HG03039 (cell line): ENCODE measurements around the gene RBBP8NL.
"Not testable (repeated sequence)": the region's sequence is repeated elsewhere in the genome, so short reads cannot be mapped to it uniquely, and the experiment has no call there.

Experiments
- ATAC-seq: cut with Tn5 transposase; IDR thresholded peaks from one replicate; pipeline ENCODE4 v1.9.1; 2021; ENCODE audit warnings: mild to moderate bottlenecking, moderate library complexity; ENCODE audit not compliant: unreplicated experiment

Gene RBBP8NL

DNA sequence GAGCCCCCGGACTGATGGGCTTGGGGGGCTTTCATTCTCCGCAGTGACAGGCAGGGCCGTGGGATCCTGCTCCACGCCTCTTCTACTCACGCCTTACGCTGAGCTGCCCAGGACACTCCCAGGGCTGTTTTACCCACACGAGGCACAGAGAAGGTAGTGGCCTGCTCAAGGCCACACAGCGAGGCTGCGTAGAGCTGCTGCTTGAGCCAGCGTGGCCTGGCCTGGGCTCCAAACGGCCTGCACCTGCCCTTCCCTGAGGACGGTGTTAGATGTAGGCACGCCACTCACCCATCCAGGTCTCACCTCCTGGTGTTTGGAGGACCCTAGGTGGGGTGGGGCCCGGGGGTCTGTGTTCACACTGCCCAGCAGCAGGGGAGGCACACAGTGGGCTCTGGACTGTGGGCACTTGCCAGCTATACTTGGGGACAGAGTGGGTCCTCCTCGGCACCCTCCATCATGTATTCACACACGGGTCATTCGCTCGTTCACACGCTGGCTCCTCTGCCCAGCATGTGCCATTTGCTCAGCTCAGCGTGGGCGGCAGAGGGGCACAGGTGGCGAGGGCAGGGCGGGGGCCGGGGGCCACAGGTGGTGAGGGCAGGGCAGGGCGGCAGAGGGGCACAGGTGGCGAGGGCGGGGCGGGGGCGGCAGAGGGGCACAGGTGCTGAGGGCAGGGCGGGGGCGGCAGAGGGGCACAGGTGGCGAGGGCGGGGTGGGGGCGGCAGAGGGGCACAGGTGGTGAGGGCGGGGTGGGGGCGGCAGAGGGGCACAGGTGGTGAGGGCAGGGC, 18.4 kb upstream of the RBBP8NL start:
- no peak for ATAC-seq

DNA sequence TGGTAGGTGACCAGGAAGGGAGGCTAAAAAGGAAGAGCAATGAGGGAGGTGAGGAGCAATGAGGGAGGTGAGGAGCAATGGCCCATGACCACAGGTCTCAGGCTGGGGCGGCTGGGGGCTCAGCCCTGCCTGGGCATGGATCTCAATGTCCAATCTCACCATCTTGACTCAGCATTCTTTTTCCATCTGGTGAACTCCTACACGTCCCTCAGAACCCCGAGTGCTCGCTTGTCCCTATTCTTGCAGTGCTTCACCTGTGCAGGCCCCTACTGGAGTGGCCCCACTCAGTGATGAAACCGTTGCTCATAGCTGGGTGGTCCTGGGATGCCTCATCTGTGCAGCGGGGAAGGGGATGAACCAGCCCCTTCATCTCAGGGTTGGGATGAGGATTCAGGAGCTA, 16.9 kb upstream of the RBBP8NL start:
- no peak for ATAC-seq

DNA sequence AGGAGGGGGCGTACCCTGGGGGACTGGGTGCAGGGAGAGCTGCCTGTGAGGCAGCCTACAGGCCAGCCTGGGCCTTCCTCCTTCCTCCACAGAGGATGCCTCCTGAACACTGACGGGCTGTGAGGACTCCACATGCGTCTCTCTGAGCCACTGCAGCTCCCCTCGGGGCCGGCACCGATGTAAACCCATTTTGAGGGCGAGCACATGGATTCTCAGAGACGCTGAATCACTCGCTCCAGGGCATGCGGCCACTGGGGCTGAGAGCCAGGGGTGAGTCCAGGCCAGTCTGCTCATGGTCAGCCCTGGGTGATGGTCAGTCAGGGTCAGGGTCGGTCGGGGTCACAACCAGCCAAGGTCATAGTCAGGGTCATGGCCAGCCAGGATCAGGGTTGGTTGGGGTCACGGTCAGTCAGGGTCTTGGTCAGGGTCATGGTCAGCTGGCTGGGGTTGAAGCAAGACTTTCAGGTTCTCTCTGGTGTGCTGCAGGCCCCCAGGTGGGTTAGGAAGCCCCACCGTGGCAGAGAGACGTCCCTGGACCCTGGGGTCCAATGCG, 14.7 kb upstream of the RBBP8NL start:
- no peak for ATAC-seq

DNA sequence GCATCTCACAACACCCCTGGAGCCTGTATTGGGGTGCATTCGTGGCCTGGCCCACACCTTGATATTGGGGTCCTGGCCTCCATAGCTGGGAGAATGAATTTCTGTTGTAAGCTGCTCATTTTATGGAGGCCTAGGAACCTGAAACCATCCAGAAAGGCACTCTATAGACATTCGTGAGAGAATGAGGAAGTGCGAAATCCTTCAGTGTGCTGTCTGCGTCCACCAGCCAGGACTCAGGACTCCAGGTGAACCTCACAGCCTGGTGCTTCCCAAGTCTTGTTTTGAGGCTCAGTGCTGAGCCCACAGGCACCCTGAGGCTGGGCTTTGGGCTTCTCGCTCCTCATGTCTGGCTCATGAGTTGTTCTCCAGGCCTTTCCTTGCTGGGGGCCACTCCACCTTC, 11.9 kb upstream of the RBBP8NL start:
- no peak for ATAC-seq

DNA sequence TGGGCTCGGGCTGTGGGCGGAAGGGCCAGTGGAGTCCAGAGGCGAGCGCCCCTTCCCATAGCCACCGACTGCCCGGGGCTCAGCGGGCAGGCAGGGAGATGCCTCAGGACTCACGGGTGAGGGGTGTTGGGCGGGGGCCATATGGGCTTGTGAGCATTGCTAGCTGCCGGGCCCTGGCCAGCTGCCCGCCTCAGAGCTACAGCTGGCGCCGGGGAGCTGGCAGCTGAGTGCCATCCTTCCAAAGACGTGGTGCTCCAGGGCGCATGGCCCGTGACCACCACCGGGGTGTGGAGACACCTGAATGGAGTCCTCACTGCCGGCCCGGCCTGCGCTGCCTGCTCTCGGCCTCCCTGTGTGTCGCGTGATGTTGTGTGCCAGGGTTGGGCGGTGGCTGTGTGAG, 10.6 kb upstream of the RBBP8NL start:
- ATAC-seq: no peak

DNA sequence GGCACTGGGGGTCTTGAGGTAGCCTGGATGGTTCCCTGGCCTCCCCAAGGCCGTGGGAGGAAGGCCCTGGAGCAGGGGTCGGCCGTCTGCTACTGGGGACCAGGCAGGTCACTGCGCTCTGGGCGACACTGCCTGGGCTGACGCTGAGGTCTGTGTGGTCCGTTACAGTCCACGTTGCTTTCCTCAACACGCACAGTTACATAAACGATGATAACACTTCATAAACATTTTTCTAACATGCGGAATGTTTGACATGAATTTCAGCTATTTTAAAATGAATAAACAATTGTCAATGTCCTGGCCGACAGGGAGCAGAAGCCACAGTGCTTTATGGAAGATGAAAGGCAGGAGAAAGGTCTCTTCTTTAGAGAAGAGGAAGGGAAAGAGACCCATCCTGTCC, 10.2 kb upstream of the RBBP8NL start:
- ATAC-seq: no peak

DNA sequence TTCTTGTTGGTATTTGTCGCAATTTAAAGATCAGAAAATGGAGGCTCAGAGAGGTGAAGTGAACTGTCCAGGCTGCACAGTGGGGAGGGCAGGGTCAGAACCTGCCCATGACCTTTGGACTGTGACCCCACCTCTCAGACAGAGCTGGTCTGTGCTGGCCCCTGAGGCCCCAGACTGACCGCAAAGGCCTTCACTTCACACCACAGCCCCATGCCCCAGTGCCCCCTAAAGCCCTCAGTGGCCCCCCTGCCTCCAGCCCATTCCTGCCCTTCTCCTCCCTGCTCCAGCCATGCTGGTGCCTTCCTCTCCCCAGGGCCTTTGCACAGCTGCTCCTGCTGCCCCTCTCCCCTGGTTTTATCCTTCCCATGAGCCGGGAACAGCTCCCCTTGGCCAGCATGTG, 9.4 kb upstream of the RBBP8NL start:
- ATAC-seq: no peak

DNA sequence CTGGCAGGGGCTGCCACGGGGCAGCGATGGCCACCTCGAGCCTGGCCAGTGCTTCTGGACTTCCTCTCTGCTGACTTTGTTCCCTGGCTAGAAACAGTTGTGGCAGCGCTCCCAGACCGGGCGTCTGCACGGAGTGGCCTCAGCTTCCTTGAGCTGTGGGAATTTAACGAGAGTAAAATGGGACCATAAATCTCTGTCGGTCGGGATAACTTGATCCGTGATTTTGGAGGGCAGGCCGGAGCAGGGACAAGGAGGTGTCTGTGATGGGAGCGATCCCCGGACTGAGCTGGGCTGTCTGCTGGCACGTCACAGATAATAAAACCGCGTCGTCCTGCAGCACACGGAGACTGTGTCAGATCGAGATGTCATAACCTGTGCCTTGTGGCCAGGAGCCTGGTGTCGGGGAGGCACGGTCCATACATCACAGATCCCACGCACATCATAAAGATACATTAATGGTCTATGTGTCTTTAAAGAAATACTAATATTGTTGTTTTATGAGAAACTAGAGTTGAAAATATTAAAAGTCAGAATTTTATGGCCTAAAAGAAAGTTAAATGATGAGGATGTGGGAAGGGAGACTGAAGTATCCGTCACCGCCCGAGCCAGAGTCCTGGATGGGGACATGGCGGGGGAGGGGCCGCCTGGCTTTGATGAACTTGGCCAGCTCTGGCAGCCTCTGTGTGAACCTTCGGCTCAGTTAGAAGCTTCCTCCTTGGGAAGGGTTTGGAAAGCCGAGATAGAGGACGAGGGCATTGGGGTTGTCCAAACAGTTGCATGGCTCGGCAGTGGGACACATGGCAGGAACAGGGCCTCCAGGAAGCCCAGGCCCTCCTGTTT, 6.5 kb upstream of the RBBP8NL start:
- no peak for ATAC-seq

DNA sequence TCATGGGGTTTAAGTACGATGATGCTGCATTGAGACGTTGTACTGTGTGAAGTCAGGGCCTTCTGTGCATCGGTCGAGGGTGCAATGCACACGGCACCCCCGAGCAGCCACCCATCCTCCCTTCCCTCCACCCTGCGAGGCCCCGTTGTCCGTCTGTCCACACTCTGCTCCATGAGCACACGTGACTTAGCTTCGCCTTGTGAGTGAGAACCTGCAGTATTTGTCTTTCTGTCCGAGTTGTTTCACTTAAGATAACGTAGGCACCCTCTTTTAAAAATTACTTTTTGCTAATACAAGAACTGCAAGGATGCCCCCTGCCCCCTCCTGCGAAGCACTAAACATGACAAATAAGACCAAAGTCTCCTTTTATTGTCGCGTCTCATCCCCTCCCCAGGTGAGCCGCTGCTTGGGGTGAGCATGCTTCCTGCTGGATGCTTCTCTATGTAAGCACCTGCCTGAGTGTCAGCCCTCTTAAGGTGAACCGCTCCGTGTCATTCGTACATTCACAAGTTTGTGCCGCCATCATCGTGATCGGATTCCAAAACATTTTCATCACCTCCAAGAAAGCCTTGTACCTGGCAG, 3.6 kb upstream of the RBBP8NL start:
- ATAC-seq: no peak

DNA sequence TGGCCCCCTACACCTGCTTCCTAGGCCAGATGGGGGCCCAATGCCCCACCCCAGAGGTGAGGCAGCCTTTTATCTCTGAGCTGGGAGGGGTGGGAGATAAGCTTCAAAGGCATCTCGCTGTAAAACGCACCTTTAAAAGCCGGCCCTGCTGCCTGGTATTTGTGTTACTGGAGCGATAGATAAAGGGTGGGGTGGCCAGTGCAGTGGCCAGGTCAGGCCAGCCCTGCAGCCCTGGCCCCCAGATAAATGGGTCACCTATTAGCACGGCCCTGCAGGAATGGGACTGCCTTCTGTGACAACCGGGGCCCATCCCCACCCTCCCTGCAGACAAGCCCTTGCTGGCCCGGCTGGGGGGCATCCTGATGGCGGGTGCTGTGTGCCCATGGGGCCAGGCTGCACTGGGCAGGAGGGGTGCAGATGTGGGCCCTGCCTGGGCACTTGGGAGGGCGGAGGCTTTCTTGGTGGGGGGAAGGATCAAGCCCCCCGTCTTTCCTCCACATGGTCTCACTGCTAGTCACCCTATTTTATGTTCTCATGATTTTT, 3.0 kb upstream of the RBBP8NL start:
- ATAC-seq: no peak

DNA sequence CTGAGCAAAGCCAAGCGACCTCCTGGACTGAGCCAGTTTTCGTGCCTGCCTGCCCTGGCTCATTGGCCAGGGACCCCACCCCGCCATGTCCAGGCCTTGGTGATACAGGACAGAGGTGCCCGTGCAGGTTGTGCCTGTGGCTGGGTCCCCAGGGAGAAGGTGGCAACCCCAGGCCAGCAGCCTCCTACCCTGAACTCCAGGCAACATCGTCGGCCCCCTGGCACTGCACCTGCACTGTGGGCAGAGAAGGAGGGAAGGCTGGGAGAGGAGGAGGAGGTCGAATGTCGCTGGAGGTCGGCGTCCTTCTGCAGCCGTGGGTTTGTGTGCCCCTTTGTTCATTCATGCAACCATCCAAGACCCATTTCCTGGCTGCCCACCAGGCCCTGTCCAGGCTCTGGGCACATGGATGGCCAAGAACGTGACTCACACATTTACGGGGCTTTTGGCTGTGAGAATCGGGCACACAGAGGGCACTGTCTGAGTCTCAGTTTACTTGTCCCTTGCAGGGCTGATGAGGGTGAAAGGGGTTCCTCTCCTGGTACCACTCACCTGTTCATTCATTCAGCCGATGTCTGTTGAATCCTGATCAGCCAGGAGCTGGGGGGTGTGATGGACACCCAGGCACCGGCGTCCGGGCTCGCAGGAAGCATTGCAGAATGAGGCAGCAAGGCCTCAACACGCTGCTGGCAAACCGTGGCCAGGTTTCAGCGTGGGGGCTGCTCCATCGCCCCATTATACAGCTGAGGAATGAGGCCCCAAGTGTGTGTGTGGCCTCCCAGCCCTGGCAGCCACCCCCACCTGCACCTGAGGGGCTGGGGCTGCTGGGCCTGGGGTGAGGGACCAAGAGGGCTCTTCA, 2.3 kb upstream of the RBBP8NL start:
- no peak for ATAC-seq

DNA sequence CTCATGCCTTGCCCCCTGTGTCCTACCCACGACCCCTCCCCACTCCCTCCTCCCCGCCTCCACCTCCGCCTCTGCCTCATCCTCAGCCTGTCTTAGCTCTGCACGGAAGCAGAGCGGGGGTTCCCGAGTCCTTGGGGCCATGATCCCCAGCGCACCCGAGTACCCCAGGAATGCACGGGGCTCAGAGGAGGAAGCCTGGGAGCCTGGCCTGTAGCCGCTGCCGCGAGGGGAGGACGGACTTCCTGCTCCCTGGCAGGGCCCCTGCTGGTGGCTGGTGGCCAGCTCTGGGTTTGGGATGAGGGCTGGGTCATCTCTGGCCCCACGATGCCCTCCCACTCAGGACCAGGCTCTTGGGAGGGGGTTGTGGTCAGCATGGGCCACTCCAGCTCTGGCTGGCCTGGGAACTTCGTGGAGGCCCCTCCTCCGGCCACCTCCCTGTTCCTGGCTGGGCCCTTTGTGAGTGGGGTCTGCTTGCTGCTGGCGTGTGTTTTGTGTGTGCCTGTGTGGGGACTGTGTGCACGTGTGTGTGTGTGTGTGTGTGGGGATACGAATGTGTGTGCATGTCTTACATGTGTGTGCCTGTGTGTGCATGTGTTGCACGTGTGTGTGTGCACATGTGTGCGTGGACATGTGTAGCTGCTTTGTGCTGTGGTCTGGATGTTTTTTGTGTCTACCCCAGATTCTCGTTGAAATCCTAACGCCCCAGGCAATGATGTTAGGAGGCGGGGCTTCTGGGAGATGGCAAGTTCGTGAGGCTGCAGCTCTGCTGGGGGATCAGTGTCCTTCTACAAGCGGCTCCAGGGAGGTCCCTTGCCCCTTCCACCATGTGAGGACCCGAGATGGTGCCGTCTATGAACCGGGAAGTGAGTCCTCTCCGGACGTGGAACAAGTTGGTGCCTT, 1.3 kb upstream of the RBBP8NL start:
- ATAC-seq: no peak

DNA sequence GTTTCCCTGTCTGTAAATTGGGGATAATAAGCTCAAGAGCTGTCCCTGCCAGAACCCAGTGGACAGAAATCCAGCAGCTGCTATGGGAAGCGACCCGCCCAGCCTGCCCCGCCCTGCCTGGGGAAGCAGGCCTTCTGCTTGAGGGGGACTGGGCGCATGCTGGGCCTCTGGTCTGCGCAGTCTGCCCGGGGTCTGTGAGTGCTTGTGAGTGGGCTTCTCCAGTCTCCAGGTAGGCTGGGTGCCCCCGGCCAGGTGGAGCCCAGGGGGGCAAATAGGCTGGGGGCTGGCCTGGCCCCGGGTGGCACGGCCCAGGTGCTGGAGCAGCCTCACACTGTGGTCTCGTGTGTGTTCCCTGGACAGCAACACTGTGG, 648 bp upstream of the RBBP8NL start:
- no peak for ATAC-seq

DNA sequence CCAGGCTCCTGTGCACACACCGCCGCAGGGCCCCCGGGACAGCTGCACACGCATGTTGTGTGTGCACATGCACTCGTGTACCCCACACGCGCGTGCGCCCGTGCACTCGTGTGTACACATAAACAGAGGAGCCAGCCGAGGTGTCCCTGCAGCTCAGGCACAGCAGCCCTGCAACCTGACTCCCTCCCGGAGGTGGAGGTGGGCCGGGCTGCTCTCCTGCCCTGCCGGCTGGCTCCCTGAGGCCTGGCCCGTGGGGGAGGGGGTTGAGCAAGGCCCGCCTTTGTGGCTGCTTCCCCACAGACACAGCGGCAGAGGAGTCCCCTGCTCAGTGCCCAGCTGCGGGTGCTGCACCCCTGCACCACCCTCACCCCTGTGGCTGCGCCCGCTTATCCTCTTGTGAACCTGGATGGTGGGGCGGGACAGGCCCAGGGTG, 624 bp downstream of the RBBP8NL start:
- ATAC-seq: no peak

DNA sequence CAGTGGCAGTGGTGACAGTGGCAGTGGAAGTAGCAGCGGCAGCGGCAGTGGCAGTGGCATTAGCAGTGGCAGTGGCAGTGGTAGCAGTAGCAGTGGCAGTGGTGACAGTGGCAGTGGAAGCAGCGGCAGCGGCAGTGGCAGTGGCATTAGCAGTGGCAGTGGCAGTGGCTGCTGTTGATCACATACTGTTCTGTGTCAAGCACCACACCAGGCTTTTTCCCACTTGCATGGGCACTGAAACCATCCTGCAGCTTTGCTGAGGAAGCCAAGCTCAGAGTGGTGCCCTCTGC, 1.3 kb downstream of the RBBP8NL start:
- not testable (repeated sequence) for ATAC-seq

DNA sequence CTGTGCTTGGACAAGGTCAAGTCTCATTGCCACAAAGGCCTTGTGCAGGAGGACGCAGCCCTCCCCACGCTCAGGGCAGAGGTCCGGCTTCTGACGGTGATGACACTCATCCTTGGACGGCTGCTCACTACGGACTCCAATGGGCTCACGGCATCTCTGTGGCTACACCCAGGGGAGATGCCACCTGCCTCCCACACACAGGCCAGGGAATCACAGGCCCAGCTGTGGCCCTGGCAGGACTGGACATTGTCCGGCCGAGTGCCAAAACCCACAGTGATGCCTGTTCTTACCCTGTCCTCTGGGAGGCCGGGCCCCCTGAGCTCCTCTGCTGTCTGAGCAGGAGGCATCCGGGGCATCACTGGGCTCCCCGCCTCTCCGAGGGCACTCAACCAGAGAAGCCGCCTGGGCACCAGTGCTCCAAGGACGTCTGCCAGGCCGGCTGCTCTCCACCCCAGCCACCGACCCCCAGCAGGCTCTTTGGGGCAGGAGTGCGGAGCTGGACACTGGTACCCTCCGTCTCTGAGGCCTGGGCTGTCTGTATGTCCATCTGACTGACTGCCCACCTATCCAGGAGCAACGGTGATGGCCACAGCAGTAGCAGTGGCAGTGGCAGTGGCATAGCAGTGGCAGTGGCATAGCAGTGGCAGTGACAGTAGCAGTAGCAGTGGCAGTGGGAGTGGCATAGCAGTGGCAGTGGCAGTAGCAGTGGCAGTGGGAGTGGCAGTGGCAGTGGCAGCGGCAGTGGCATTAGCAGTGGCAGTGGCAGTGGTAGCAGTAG, 1.9 kb downstream of the RBBP8NL start:
- no peak for ATAC-seq

DNA sequence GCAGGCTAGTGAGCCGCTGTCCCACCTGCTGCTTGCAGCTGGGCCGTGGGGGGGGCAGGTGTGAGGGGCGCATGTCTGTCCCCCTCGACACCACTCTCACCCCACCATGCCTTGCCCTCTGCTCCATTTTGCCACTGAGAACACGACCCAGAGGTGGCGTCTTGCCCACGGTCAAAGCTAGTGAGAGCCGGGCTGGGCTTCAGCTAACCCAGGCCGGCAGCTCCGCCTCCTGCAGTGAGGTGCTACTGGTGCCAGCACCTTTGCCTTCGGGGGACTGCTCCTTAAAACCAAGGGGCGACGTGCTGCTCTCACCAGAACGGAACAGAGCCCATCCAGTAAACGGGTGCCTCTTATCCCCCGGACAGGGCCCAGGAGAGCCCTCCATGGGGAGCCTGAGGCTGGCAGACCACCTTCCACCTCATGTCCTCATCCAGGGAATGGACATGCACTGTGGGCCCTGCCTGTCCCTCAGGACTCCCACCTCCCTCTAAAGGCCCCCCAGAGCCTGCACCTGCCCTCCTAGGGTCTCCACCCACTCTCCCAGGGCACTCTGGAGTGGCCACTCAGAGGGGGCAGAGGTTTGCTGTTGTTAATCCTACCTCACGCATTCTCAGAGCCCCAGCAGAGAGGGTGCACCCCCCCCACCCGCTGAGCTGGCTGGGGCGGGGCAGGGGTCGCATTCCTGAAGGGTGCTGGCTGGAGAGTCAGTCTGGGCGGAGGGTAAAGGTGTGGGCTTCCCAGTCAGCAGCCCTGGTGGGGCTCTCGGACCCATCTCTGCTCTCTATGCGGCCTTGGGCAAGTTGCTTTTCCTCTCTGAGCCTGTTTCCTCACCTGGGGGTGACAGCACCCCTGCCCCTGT, 2.9 kb downstream of the RBBP8NL start:
- ATAC-seq: no peak

DNA sequence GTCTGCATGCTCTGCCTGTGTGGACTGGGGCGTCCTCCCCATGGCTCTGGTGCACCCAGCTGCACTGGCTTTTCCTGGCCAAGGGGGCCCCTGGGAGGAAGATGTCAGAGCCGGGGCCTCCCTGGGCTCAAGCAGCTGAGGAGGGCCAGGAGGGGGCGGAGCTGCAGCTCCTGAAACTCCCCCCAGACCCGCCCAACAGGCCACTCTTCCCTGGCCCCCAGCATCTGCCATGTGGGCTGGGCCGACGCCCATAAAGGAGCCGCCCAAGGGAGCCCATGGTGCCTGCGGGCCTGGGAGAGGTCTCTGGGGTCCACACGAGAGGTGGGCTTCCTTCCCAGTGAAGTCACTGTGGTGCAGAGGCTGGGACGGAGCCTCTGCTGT, 4.0 kb downstream of the RBBP8NL start:
- ATAC-seq: no peak
